ENCODE data around the gene SND1.

The SND1 gene

DNA sequence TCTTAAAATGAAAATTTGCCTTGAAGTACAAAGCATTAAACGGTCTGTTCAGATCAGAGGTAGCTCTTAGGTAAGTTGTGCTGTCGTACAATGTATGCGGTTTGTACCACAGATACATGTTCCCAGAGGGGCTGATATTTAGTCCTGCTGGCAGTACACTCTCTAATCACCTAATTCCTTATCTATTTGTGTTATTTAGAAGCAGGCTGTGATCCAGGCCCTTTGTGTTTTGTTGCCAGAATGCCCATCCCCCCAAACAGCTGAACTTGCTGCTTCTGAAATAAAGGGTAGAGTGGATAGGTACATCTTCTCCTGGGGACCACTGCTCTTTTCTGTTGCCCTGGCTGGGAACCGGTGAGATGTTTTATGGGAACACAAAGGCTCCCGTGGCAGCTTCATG, 84.5 kb downstream of the SND1 start:
- DNase-seq, result no peak

DNA sequence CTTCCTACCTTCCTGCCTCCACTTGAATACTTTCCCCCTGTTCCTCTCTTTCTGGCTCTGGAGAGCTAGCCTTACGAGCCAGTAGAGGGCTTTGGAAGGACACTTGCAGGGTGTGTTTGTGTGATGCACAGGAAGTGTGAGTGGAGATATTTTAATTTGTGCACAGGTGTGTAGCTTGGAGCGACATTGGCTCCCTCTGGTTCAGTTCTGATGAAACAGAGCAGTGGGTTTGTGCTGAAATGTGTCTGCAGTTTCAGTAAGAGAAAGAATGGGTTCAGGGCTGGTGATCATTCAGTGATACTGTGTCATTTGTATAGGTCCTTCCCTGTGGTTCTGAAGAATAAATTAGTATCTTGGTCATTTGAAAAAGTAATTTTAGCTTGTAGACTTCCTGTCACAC, 86.9 kb downstream of the SND1 start:
- no peak for DNase-seq

DNA sequence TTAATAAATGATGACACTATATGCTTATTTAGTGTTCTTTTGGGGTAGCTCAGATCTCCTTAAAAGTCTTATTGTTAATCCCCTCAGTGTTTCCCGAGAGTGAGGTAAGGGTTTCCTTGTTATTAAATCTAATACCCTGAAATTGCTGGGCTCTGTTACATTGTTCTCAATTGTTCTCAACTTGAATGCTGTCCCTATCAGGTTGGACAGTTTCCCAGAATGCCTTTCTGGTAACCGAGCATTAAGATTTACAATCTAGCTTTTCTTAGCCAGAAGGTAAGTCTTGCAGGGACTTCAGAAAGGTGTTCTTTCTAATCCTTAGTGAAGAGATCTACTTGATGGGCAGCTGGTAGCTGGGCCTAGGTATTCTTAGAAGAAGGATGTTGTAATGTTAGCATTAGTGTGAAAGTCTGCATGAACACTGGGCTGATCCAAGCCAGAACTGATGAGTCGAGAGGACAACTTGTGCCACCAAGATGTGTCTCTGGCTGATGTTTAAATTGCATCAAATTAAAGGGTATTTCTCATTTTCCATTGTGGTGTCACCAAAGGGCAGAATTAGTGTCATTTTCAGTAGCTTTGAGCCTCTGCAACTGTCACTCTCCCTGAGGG, 89.9 kb downstream of the SND1 start:
- no peak for DNase-seq

DNA sequence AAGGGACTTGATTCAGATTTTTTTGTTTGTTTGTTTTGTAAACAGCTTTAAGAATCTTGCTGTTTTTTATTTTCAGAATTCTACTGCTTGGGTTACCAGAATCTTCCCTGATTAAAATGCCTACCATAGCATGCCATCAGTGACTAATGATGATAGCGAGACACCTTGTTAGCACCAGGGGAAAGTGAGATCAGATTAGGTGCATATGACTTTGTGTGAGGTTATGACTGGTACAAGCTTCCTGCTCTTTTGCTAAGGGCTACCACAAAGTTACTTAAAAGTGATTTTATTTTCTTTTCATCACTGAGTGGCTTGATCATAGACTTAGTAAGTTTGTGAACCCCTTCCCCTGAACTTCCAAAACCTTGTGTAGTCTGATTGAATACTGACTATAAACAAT, 93.5 kb downstream of the SND1 start:
- no peak for DNase-seq

DNA sequence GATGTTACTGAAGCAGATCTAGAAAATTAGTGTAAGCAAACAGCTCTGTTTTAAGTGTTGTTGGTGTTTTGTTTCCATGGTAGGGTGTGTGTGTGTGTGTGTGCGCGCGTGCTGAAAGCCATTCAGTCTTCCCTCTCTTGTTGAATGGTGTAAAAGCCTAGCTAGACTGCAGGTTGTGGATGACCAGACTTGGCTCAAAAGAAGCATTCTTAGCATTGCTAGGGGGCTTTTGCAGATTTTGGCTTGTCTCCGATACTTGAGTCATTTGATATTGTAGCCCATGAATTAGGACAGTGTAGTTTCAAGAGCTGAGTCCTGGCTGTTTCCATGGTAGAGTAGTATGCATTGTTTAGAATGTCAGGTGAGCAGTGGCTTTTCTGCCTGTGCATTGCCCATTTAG, 99.1 kb downstream of the SND1 start:
- DNase-seq, result no peak

DNA sequence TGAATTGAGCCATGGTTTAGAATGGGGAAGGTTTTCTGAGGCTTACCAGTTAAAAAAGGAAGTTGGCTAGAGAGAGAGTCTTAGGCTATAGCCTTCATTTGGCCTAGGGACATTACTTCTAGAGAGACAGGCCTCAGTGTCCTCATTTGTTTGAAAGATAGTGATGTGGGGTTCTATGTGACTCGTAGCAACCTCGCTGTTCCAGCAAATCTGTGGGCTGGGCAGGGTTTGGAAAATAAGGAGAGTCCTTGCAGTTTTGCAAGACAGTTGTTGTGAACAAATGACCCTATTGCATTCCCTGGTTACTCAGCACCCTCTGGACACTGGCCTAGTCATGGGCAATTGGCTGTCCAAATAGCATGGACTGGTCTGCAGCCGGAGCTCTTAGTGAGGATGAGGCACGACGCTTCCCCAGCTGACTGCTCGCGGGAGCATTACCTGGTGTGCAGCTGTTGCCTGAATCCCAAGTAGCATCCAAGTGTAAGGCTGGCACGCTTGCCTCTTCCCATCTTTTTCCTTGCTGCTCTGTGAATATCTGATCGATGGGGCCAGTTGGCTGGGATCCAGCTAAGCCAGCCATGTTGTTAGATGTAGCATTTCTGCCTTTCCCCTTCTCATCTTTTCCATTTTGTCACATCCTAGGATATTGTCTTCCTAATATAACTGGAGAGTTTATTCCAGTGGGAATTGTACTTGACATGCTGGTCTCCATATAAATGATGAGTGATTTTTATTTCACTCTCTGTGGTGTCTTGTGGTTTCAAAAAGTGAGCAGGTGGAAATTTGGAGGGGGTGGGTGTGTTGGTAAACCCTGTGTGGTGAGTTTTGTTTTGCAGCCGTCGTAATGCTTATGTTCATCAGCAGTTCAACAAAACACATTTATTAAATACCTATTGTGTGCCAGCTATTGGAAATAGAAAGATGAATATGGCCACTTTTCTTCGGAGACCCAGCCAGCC, 99.8 kb downstream of the SND1 start:
- DNase-seq, result no peak

DNA sequence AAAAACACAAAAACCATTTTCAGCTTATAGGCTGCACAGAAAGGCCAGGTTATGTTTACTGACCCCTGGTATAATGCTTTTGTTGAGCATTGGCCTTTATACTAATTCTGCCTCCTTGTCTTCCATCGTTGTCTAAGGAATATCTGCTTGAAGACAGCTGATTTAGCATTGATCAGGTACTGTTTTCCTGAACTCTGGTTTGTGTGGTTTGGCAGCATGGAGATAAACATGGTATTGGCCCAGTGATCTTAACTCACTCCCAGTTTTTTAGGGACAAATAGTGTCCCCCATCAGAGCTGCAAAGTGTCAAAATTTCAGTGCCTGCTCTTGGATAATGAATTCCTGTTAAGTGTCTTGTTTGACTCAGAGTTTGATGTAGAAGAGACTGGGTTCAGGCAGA, 100.8 kb downstream of the SND1 start:
- DNase-seq, result no peak

DNA sequence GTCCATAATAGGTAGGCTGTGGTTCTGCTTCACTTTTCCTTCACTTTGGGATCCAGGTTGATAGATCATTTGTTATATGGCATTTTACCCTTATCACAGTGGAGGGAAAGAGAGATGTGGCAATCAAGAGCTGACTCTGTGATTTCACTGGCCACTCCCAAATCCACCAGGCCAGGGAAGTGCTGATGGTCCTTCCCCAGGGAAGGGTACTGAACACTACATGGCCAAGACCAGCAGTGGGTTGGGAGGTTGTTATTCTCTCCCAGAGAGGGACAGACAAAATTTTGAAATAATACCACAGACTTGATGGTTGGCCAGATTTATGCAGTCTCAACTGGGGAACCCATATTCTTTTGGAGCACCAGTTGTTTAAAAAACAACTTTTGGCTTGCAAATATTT, 102.5 kb downstream of the SND1 start:
- no peak for DNase-seq

DNA sequence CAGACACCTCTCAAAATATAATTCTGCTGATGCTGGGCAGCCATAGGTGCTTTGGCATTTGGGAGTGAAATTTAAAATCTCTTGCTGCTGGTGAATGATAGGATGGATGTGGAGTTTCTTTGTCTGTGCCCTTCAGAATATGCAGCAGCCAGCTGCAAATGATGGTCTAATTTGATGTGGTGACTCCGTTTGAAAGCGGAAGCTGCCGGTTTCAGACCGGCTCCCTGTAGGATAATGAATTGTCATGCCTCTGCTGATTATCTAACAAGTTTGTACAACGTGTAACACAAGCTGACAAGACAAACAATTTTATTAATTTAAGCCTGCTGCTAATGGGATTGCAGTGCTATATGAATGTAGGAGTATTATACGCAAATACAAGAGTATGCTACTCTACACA, 103.5 kb downstream of the SND1 start:
- peak; percentile 77 for DNase-seq

DNA sequence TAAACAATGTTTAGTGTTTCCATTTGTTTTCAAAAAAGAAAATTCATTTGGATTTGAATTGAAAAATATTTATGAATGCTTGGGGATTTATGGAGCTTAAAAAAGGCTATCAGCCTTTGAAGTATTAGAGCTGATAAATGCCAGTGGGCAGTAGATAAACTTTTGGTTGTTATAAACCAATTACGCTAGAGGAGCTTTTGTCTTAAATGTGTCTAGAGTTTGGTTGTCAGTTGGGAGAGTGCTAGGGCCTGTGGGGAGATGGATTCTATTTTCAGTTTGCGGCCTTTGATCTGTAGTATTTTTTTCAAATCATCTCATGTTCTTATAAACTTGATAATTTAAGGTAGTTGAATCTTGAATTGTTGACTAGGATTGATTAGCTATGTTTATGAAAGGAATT, 104.0 kb downstream of the SND1 start:
- no peak for DNase-seq

DNA sequence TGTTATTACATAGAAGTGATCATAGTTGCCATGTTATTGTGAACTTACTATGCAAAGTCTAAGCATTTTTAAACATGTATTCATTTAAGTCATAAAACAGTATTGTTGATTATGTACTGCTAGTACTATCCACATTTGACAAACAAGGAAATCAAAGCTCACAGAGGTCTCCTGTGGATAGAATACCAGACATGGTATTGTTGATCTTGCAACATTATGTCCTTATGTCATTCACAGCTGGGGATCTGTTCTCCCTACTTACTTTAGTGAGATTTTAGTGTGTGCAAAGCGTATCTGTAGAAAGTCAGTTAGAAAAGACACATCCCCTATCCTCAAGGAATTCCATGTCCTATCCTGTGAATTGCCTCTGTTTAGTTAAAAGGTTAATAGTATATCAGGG, 106.1 kb downstream of the SND1 start:
- no peak for DNase-seq

DNA sequence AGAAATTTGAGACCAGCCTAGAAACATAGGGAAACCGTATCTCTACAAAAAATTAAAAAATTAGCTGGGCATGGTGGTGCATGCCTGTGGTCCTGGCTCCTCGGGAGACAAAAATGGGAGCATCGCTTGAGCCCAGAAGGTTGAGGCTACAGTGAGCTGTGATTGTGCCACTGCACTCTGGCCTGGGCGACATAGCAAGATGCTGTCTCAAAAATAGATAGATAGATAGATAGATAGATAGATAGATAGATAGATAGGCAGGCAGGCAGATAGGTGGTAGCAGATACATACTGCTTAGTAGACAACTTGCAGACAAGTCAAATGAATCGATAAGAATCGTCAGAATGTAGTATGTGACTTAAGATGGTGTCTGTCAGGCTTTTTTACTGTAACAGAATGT, 106.9 kb downstream of the SND1 start:
- no peak for DNase-seq

DNA sequence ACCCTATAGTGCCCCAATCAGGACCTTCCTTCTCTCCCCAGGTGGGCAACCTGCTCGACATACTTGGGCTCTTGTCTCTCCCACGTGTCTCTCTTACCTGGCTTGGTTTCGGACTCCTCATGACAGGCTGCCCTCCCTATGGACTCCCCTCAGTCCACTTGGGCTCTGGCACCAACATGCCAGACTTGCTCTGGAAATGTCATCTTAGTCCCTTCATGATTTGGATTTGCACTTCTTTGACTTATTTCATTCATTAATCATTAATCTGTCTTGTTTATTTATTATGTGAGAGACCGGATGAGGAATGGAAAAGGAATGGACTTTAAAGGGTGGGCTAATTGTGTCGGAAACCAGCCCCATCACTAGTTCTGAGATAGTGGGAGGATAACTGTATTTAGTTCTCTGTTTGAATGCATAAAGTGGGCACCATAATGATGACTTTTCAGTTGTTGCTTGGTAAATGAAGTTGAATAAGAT, 108.0 kb downstream of the SND1 start:
- DNase-seq, result no peak

DNA sequence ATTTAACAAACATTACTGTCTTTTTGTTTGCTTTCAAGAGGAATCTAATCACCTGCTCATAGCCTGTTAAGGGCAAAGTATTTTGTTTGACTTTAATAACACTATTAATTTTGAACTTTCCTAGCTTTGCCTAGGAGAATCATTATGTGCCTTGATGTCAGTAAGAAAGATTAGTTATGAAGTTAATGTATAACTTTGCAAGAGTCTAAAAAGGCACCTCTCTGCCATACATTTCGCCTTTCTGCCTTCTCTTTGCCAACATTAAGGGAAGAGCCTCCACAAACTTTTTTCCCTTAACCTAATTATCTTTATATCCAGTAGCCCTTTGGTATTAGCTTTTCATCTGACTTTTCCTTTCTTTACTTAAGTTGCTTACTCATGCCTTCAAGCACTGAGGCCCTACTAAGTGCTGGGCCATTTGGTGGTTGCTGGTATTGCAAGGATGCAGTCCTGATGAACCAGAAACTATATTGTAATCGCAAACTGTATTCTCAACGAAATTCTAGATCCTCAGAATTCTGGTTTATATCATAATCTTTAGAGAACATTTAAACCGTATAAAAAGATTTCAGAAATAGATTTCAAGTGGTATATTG, 108.5 kb downstream of the SND1 start:
- DNase-seq, result no peak

DNA sequence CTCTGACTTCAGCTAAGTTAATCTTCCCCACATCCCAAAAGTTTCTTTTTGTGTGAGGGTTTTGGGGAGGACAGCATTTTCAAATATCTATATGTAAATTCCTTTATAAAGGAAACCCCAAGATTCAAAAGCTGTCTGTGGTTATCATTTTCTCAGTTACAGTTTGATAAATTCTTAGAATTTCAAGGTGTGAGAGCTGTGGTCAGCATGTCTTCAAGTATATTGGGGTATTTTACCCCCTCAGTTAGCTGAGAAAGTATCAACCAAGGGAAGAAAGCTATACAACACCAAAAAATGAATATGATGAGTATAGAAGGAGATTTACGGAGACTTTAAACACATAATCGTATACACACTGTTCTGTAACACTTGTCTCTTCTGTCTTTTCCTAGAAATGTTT, 109.2 kb downstream of the SND1 start:
- no peak for DNase-seq

DNA sequence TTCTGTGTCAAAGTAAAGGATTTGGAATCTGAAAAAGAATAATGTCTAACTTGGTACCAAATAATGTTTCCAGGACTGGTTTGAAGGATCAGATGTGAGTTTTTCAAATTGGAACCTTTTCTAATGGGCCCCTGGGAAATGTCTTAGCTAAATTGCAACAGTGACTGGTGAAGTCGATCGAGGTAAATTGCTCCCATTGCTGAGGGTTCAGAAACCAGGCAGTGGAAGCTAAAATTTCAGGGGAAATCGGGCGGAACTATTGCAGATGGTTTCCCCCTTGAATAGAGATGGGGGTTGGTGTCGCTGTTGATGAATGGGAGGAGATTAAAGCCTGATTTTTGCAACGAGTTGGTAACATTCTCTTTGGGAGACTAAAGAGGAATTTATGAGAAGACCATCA, 112.7 kb downstream of the SND1 start:
- DNase-seq, result no peak

DNA sequence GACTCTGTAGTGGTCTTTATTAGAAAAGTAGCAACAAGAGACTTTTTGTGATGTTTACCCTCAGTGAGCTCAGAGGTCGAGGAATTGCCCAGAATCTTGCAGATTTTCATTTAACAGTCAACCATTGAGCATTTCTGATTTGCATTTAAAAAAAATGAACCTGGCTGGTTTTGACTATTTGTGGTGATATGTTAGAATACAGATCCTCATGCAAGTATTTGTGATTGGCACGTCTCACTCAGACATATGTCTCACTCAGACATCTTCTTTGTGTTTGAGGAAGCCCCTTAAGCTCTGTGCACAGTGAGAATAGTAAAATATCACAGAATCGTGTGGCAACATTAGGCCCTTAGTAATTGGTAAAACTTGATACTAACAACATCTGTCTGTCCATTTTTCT, 113.2 kb downstream of the SND1 start:
- no peak for DNase-seq

DNA sequence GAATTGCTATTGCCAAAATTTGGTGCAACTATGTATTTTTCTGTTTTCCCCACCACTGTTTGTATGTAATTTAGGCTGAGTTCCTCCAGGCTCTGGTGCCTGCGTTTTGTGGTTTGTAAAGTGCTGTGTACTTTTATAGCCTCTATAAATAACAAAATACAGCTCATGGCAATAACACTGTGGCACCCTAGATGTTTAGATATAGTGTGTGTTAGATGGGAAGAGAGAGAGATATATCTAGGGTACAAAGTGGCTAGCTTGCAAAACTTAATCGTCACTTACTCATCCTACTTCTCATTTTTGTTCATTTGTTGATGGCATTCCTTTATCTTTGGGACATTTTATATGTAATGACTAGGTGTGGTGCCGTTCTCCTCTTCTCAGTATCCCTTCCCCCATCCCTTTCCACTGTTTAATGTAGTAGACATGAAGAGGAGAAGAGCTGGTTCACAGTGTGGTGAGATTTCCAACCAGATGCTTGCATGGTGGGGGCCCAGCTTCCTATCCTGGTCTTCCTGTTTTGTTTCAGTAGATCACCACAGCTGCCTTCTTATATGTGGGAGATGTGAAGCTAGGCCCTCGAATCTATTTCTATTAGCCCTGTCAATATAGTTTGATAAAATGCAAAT, 115.0 kb downstream of the SND1 start:
- no peak for DNase-seq

DNA sequence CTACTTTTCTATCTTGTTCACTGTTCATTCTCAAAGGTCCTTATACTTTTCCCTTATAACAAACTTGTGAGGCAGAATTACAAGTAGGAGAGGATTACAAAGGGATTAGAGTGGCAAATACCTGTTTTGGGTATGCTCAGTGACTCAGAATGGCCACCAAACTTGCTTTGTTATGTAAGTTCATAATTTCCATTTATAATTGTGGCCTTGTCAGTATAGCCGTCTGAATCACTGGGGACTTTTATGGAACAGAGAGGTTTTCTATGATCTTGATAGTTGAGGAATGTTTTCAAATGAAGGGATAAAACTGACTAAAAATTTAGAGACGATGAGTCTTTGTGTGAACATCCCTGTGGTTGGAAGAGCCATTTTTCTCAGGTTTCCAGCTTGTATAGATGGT, 116.2 kb downstream of the SND1 start:
- DNase-seq, result no peak

DNA sequence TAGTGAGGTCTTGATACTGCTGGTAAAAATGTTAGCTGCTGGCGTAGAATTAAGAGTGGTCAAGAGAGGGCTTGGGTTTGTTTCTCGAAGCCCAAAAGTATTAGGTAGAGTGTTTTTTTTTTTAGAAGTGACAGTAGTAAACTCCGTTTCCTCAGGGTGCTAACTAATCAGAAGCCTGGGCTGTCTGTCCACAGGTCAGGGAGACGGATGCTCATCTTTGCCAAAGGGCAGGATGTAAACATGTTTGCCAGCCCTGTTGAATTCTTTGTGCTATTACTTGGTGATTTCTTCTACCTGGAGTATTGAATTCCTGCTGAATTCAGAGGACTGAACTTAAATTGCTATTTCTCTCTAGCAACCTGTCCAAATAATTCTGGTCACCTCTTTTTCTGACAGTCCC, 117.1 kb downstream of the SND1 start:
- no peak for DNase-seq

DNA sequence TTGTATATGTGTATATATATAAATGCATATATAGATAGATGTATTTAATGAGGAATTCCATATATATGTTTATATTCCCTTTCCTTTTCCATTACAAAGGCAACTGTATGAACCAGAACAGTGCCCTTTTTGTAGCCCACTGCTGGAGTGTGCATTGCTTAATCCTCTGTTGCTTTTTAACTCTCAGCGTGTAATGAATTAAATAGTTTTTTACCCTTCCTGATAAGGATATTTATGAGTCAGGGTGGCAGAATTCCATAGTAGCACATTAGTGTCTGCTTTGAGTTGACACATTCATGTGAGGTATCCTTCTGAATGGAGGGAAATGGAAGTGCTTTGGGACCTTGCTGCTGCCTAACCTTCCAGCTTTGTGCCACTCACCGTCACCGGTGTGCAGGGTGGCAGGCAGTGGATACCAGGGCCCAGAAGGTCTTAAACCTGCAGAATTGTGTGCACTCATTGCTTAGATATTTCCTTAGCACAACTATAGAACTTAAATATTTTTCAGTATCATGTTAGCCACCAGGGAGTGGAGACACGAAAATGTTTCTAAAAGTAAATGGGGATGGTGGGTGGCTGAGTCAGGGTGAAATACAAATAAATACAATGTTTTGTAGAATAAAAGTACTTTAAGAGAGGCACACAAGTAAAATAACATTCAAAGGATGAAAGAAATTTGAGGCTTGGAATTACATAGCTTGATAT, 117.9 kb downstream of the SND1 start:
- DNase-seq, result no peak

DNA sequence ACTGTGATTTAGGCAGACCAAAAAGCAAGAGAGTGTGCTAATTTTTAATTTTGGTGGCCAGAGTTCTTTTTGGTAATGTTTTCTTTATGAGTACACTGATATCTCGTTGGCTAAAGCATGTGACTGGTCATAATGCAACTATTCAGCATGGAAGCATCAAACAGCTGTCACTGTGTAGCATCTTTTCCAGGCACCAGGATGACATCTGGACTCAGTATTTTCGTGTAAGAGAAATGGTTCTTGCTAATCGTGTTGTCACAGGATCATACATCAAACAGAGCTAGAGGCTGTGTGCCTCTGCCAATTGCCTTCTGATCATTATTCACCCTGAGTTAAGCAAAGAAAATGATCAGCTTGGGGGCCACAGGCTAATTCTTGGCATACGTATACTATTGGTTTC, 118.9 kb downstream of the SND1 start:
- DNase-seq, result no peak

DNA sequence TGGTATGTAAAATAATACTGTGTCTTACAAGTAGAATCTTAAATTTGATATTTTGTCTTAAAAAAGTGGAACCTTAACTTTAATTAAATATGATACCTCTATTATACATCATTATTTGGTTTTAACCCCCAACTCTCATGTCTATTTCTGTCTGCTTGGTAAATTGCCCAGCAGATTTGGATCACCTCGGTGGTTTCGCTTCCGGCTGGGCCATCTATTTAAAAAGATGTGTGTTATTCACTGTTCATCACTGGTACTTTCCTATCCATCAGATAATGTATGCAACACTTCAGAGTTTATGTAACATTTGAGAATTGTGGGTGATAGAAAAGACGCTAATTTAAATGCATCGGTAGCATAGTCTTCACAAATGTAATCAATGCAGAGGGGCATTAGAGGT, 119.7 kb downstream of the SND1 start:
- DNase-seq, result no peak
